ENCODE measurements around the gene MRPL53. TPM values are rescaled to one million over a fixed set of nuclear protein-coding genes. Genes with fewer than 3 reads are reported as not detected.

MRPL53 gene
- total and polyA plus RNA-seq, 2 of the 13 experiments (the other 11 are each of a cell fraction or from before 2014, with no cell fraction given): 34.3 to 51.9 TPM

DNA sequence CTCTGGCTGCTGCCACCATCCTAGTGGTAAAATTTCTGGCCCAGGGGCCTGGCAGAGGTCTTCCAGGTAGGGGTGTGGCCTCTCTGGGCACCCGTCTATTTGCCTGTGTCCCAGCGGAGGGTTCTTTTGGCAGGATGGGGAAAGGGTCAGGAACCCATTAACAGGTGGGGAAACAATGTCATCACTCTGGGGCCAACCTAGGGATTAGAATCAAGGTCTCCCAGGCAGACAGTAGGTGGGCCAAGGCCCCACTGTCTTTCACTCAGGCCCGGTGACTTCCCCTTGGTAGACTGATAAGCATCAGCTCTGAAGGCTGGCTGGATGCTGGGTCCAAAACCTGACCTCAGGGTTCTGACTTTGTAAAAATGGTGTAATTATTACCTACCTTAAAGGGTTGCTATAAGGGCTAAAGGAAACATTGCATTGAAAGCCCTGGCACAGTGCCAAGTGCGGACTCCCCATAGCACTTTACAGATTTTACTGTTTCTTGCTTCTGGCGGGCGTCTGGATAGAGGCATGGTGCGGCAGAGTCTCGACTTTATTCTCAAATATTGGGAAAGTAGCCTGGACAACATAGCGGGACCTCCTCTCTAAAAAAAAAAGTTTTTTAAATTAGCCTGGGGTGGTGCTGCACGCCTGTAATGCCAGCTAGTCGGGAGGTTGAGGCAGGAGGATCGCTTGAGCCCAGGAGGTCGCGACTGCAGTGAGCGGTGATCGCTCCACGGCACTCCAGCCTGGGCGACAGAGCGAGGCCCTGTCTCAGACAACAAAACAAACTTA lies 24.7 kb upstream of the MRPL53 start (continued):
- TF ChIP-seq HDAC6 (IDR thresholded peaks at IDR 0.05; ENCODE audit: low read depth, low read length) (no peak), ZNF10 (CRISPR knock-in tag; IDR thresholded peaks at IDR 0.05; ENCODE audit: borderline replicate concordance, low read depth) (no peak), MAFF (IDR thresholded peaks at IDR 0.05; ENCODE audit: low read depth, low read length) (no peak), ZNF713 (CRISPR knock-in tag; IDR thresholded peaks at IDR 0.05) (no peak), ZNF12 (CRISPR knock-in tag; IDR thresholded peaks at IDR 0.05) (no peak), NFE2L1 (CRISPR knock-in tag; IDR thresholded peaks at IDR 0.05; ENCODE audit: borderline replicate concordance) (no peak), ZNF33A (CRISPR knock-in tag; IDR thresholded peaks at IDR 0.05; ENCODE audit: borderline replicate concordance) (no peak), ZNF225 (CRISPR knock-in tag; IDR thresholded peaks at IDR 0.05) (no peak), ZNF572 (CRISPR knock-in tag; IDR thresholded peaks at IDR 0.05) (no peak), ONECUT2 (CRISPR knock-in tag; IDR thresholded peaks at IDR 0.05) (no peak), AGO1 (IDR thresholded peaks at IDR 0.05; ENCODE audit: low read depth, low read length, poor library complexity, severe bottlenecking) (no peak), AHR (CRISPR knock-in tag; IDR thresholded peaks at IDR 0.05) (no peak), JUNB (CRISPR knock-in tag; IDR thresholded peaks at IDR 0.05; ENCODE audit: borderline replicate concordance) (no peak), RORA (CRISPR knock-in tag; IDR thresholded peaks at IDR 0.05) (no peak; the same call in 1 of the 2 replicates), HNRNPLL (IDR thresholded peaks at IDR 0.05; ENCODE audit: low read depth, low read length, poor library complexity, severe bottlenecking) (no peak), TOE1 (CRISPR knock-in tag; IDR thresholded peaks at IDR 0.05) (no peak), ZNF496 (CRISPR knock-in tag; IDR thresholded peaks at IDR 0.05; ENCODE audit: insufficient replicate concordance) (no peak), SRSF4 (IDR thresholded peaks at IDR 0.05; ENCODE audit: low read depth, low read length, poor library complexity, severe bottlenecking) (no peak), EEA1 (CRISPR knock-in tag; IDR thresholded peaks at IDR 0.05; ENCODE audit: borderline replicate concordance) (no peak)
- TF ChIP-seq, protein P1, sequence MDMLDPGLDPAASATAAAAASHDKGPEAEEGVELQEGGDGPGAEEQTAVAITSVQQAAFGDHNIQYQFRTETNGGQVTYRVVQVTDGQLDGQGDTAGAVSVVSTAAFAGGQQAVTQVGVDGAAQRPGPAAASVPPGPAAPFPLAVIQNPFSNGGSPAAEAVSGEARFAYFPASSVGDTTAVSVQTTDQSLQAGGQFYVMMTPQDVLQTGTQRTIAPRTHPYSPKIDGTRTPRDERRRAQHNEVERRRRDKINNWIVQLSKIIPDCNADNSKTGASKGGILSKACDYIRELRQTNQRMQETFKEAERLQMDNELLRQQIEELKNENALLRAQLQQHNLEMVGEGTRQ (IDR thresholded peaks at IDR 0.05; ENCODE audit: low read depth, low read length): no peak
- TF ChIP-seq, protein P1 (CRISPR knock-in tag; IDR thresholded peaks at IDR 0.05; ENCODE audit: borderline replicate concordance): no peak
- TF ChIP-seq, protein P2, sequence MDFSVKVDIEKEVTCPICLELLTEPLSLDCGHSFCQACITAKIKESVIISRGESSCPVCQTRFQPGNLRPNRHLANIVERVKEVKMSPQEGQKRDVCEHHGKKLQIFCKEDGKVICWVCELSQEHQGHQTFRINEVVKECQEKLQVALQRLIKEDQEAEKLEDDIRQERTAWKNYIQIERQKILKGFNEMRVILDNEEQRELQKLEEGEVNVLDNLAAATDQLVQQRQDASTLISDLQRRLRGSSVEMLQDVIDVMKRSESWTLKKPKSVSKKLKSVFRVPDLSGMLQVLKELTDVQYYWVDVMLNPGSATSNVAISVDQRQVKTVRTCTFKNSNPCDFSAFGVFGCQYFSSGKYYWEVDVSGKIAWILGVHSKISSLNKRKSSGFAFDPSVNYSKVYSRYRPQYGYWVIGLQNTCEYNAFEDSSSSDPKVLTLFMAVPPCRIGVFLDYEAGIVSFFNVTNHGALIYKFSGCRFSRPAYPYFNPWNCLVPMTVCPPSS (IDR thresholded peaks at IDR 0.05): no peak
- TF ChIP-seq, protein P3, sequence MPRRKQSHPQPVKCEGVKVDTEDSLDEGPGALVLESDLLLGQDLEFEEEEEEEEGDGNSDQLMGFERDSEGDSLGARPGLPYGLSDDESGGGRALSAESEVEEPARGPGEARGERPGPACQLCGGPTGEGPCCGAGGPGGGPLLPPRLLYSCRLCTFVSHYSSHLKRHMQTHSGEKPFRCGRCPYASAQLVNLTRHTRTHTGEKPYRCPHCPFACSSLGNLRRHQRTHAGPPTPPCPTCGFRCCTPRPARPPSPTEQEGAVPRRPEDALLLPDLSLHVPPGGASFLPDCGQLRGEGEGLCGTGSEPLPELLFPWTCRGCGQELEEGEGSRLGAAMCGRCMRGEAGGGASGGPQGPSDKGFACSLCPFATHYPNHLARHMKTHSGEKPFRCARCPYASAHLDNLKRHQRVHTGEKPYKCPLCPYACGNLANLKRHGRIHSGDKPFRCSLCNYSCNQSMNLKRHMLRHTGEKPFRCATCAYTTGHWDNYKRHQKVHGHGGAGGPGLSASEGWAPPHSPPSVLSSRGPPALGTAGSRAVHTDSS (CRISPR knock-in tag; conservative IDR thresholded peaks at IDR 0.05): no peak
- TF ChIP-seq, protein P4, sequence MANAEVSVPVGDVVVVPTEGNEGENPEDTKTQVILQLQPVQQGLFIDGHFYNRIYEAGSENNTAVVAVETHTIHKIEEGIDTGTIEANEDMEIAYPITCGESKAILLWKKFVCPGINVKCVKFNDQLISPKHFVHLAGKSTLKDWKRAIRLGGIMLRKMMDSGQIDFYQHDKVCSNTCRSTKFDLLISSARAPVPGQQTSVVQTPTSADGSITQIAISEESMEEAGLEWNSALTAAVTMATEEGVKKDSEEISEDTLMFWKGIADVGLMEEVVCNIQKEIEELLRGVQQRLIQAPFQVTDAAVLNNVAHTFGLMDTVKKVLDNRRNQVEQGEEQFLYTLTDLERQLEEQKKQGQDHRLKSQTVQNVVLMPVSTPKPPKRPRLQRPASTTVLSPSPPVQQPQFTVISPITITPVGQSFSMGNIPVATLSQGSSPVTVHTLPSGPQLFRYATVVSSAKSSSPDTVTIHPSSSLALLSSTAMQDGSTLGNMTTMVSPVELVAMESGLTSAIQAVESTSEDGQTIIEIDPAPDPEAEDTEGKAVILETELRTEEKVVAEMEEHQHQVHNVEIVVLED (CRISPR knock-in tag; IDR thresholded peaks at IDR 0.05; ENCODE audit: borderline replicate concordance): no peak

Measured in HepG2 (cell line).